ENCODE measurements around the gene OR52E8. TPM values are rescaled to one million over a fixed set of nuclear protein-coding genes. Genes with fewer than 3 reads are reported as not detected.

The OR52E8 gene
- total RNA-seq, 3 donors from 2014 or later (not counting 1 experiment from before 2014, with no cell fraction given): not detected

DNA sequence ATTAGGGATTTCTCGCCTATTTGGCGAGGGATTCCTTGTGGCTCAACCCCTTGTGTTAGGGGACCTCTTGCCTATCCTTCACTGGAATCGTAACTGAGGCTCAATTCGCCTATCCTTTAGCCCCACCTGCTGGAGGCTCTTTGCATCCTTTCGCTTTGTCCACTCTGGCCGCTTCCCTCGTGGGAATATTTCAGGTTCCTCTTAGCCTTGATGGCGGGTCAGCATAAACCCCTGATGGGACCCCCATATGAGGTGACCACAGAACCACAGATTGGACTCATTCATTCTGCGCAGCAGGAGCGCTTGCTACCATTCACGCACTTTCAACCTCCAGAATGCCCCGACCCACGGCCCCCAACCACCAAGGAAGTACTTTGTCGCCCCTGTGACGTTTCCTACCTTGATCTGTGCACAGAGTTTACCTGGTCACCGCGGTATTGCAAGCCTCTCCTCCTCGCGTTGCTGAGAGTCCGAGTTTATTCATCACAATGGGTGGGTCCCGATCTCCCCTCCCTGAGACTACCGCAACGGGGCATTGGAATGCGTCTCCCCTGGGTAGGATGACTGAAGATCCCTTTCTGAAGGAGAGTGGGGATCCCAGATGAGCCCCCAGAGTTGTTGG, 48.9 kb downstream of the OR52E8 start, which contains the start of gene OR52N2:
OR52N2 (plus strand) TSS at position 425 of the 622 bp plus-strand sequence. CDS start 11,412 bp downstream, outside the sequence.
- TF ChIP-seq, protein P1, sequence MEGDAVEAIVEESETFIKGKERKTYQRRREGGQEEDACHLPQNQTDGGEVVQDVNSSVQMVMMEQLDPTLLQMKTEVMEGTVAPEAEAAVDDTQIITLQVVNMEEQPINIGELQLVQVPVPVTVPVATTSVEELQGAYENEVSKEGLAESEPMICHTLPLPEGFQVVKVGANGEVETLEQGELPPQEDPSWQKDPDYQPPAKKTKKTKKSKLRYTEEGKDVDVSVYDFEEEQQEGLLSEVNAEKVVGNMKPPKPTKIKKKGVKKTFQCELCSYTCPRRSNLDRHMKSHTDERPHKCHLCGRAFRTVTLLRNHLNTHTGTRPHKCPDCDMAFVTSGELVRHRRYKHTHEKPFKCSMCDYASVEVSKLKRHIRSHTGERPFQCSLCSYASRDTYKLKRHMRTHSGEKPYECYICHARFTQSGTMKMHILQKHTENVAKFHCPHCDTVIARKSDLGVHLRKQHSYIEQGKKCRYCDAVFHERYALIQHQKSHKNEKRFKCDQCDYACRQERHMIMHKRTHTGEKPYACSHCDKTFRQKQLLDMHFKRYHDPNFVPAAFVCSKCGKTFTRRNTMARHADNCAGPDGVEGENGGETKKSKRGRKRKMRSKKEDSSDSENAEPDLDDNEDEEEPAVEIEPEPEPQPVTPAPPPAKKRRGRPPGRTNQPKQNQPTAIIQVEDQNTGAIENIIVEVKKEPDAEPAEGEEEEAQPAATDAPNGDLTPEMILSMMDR (IDR thresholded peaks at IDR 0.05): peak; percentile 85
- Mint-ChIP-seq H3K9me3 (no peaks in the 10 kb centered on the region), H3K4me1 (peaks cover 12% of the 10 kb centered on the region in 2 donors), H3K27me3 (ENCODE audit: low read depth in 2 of 2) (peaks cover 26 to 34% of the 10 kb centered on the region in 2 donors), H3K36me3 (no peaks in the 10 kb centered on the region), H3K4me3 (peak within 1 kb of the TSS; percentile 83), H3K27ac (peak within 1 kb of the TSS in 1 of 2 donors; percentile 19)
- Histone ChIP-seq H3K4me1 (ENCODE audit: control insufficient read depth, insufficient read depth, low read length) (peaks cover 9% of the 10 kb centered on the region), H3K4me3 (ENCODE audit: low read length) (peak within 1 kb of the TSS; percentile 48), H3K27me3 (ENCODE audit: control insufficient read depth, insufficient read depth, low read length) (peaks cover 6% of the 10 kb centered on the region), H3K36me3 (ENCODE audit: control insufficient read depth, insufficient read depth, low read length) (no peaks in the 10 kb centered on the region), H3K27ac (ENCODE audit: low read length) (no peak within 1 kb of the TSS), H3K9me3 (ENCODE audit: control insufficient read depth, insufficient read depth, low read length) (no peaks in the 10 kb centered on the region)
- intact Hi-C loops (cut with micrococcal nuclease): loop anchor here (1.0 to 2.0 kb wide), 4 partner anchors 124 to 1172 kb away; partner anchors contain the start of gene OR51D1
- DNase-seq (peak; percentile 63 to 87), ATAC-seq (peak; percentile 87 to 95 (median 87))
- 6% methylated on average over 24 of the region's 24 CpGs for WGBS (ENCODE audit: insufficient coverage)

GRCh38 chr11:5807580-5807979, 49.9 kb downstream of the OR52E8 start:
- no peak for DNase-seq
- H3K4me3 Mint-ChIP-seq: no peak overlapping the region
- WGBS (ENCODE audit: insufficient coverage): 55% methylated on average over 10 of the region's 10 CpGs

More at GRCh38 chr11:5807580-5807979, 49.9 kb downstream of the OR52E8 start:
- Histone ChIP-seq H3K4me3 (ENCODE audit: low read length) (no peak overlapping the region), H3K4me1 (ENCODE audit: control insufficient read depth, insufficient read depth, low read length) (peaks cover 9% of the 10 kb centered on the region), H3K9me3 (ENCODE audit: control insufficient read depth, insufficient read depth, low read length) (no peaks in the 10 kb centered on the region), H3K36me3 (ENCODE audit: control insufficient read depth, insufficient read depth, low read length) (no peaks in the 10 kb centered on the region), H3K27me3 (ENCODE audit: control insufficient read depth, insufficient read depth, low read length) (peaks cover 6% of the 10 kb centered on the region), H3K27ac (ENCODE audit: low read length) (no peak overlapping the region)
- H3K36me3 Mint-ChIP-seq: no peaks in the 10 kb centered on the region
- no peaks in the 10 kb centered on the region for H3K9me3 Mint-ChIP-seq
- TF ChIP-seq, protein P1 (IDR thresholded peaks at IDR 0.05): no peak
- ATAC-seq: no peak
- peaks cover 29 to 42% of the 10 kb centered on the region in 2 donors for H3K27me3 Mint-ChIP-seq (ENCODE audit: low read depth in 2 of 2)
- no peak overlapping the region for H3K27ac Mint-ChIP-seq
- intact Hi-C loops (cut with micrococcal nuclease): no loop called here
- peaks cover 12% of the 10 kb centered on the region in 2 donors for H3K4me1 Mint-ChIP-seq

Other genes starting within 250 kb of the OR52E8 start
- gene TRIM34, start 232.7 kb downstream of the OR52E8 start, total RNA-seq: 10 to 100 TPM in 1 of 3 donors, 1 to 10 TPM in 2; 8.2 to 10.0 (median 9.9) TPM
- gene TRIM5, start 172.6 kb downstream of the OR52E8 start, total RNA-seq: 10 to 100 TPM; 16.3 to 24.4 (median 20.2) TPM
- gene TRIM22, start 167.9 kb downstream of the OR52E8 start, total RNA-seq: 100 to 1,000 TPM; 304 to 339 (median 334) TPM
- under 1 TPM; 0.18 to 0.93 (median 0.42) TPM for gene OR56B1, start 121.2 kb downstream of the OR52E8 start, total RNA-seq
- gene OR52N4, start 103.4 kb downstream of the OR52E8 start, total RNA-seq: 1 to 10 TPM; 1.2 to 2.1 (median 1.3) TPM
- not detected for gene OR52N5, start 74.3 kb downstream of the OR52E8 start, total RNA-seq
- not detected for gene OR52N1, start 66.4 kb downstream of the OR52E8 start, total RNA-seq
- not detected for gene OR52N2, start 48.8 kb downstream of the OR52E8 start, total RNA-seq
- gene OR52E6, start 15.8 kb downstream of the OR52E8 start, total RNA-seq: not detected
- gene OR52E4, start 22.9 kb upstream of the OR52E8 start, total RNA-seq: not detected
- gene OR52E5, start 35.5 kb upstream of the OR52E8 start, total RNA-seq: not detected
- gene OR56A3, start 84.6 kb upstream of the OR52E8 start, total RNA-seq: not detected
- under 1 TPM in 1 of 3 donors, not detected in 2; 0.41 TPM for gene OR56A5, start 110.8 kb upstream of the OR52E8 start, total RNA-seq
- gene OR52L1, start 129.3 kb upstream of the OR52E8 start, total RNA-seq: under 1 TPM in 1 of 3 donors, not detected in 2; 0.35 TPM
- gene OR56A4, start 149.3 kb upstream of the OR52E8 start, total RNA-seq: under 1 TPM; 0.09 to 0.13 (median 0.09) TPM
- gene OR56A1, start 173.1 kb upstream of the OR52E8 start, total RNA-seq: under 1 TPM in 2 of 3 donors, not detected in 1; 0.05 to 0.16 TPM
- not detected for gene OR56B4, start 250.0 kb upstream of the OR52E8 start, total RNA-seq